ENCODE measurements around the gene DYSF.

The DYSF gene

GRCh38 chr2:71474116-71474743, 20.9 kb downstream of the DYSF start:
- Histone ChIP-seq H3K4me1 (ENCODE audit: insufficient read depth, low read length, poor library complexity, severe bottlenecking) (no peaks in the 10 kb centered on the region), H3K27me3 (ENCODE audit: insufficient read depth, low read length, poor library complexity, severe bottlenecking) (no peaks in the 10 kb centered on the region), H3K36me3 (ENCODE audit: insufficient read depth, low read length) (no peaks in the 10 kb centered on the region), H4K20me1 (ENCODE audit: insufficient read depth, low read length, poor library complexity, severe bottlenecking) (no peaks in the 10 kb centered on the region), H3F3A (ENCODE audit: low read depth) (no peaks in the 10 kb centered on the region), H3K79me2 (ENCODE audit: insufficient read depth, low read length) (no peaks in the 10 kb centered on the region), H3K9me3 (ENCODE audit: insufficient read depth, low read depth, low read length) (no peaks in the 10 kb centered on the region), H3K4me3 (ENCODE audit: low read length, poor library complexity, severe bottlenecking) (no peak overlapping the region), H2AFZ (ENCODE audit: low read length) (no peak overlapping the region), H3K9ac (ENCODE audit: low read depth, low read length, poor library complexity, severe bottlenecking) (no peak overlapping the region), H3K9me2 (replicated peaks; ENCODE audit: low read depth, low read length) (no peaks in the 10 kb centered on the region), H3K4me2 (ENCODE audit: low read depth, low read length, poor library complexity, severe bottlenecking) (no peak overlapping the region)
- TF ChIP-seq CTCF (conservative IDR thresholded peaks at IDR 0.05; ENCODE audit: low read length) (no peak), EZH2phosphoT487 (IDR thresholded peaks at IDR 0.05; ENCODE audit: borderline replicate concordance) (no peak)

- H3K4me2 ChIP-seq (ENCODE audit: low read depth, low read length, poor library complexity, severe bottlenecking) = no peak overlapping the region
- no peak overlapping the region for H3K4me3 ChIP-seq (ENCODE audit: low read length, poor library complexity, severe bottlenecking)
Observed at GRCh38 chr2:71474744-71475397, 21.5 kb downstream of the DYSF start.

GRCh38 chr2:71476495-71476894, 23.1 kb downstream of the DYSF start:
- Histone ChIP-seq H3K9ac (ENCODE audit: low read depth, low read length, poor library complexity, severe bottlenecking) (no peak overlapping the region), H3K79me2 (ENCODE audit: insufficient read depth, low read length) (no peaks in the 10 kb centered on the region), H4K20me1 (ENCODE audit: insufficient read depth, low read length, poor library complexity, severe bottlenecking) (no peaks in the 10 kb centered on the region), H3K27me3 (ENCODE audit: insufficient read depth, low read length, poor library complexity, severe bottlenecking) (no peaks in the 10 kb centered on the region), H3K9me3 (ENCODE audit: insufficient read depth, low read depth, low read length) (no peaks in the 10 kb centered on the region), H3K4me1 (ENCODE audit: insufficient read depth, low read length, poor library complexity, severe bottlenecking) (no peaks in the 10 kb centered on the region), H3K4me2 (ENCODE audit: low read depth, low read length, poor library complexity, severe bottlenecking) (no peak overlapping the region), H3K9me2 (replicated peaks; ENCODE audit: low read depth, low read length) (no peaks in the 10 kb centered on the region), H2AFZ (ENCODE audit: low read length) (no peak overlapping the region), H3K36me3 (ENCODE audit: insufficient read depth, low read length) (no peaks in the 10 kb centered on the region), H3F3A (ENCODE audit: low read depth) (no peaks in the 10 kb centered on the region), H3K4me3 (ENCODE audit: low read length, poor library complexity, severe bottlenecking) (no peak overlapping the region)
- TF ChIP-seq CTCF (conservative IDR thresholded peaks at IDR 0.05; ENCODE audit: low read length) (no peak), EZH2phosphoT487 (IDR thresholded peaks at IDR 0.05; ENCODE audit: borderline replicate concordance) (no peak)

More at GRCh38 chr2:71474744-71475397, 21.5 kb downstream of the DYSF start:
- no peaks in the 10 kb centered on the region for H3K9me3 ChIP-seq (ENCODE audit: insufficient read depth, low read depth, low read length)
- H3K9me2 ChIP-seq (replicated peaks; ENCODE audit: low read depth, low read length) = no peaks in the 10 kb centered on the region
- no peaks in the 10 kb centered on the region for H3F3A ChIP-seq (ENCODE audit: low read depth)
- H3K4me1 ChIP-seq (ENCODE audit: insufficient read depth, low read length, poor library complexity, severe bottlenecking) = no peaks in the 10 kb centered on the region
- no peak overlapping the region for H3K9ac ChIP-seq (ENCODE audit: low read depth, low read length, poor library complexity, severe bottlenecking)
- no peak for TF ChIP-seq CTCF (conservative IDR thresholded peaks at IDR 0.05; ENCODE audit: low read length)
- no peak for TF ChIP-seq EZH2phosphoT487 (IDR thresholded peaks at IDR 0.05; ENCODE audit: borderline replicate concordance)
- H4K20me1 ChIP-seq (ENCODE audit: insufficient read depth, low read length, poor library complexity, severe bottlenecking) = no peaks in the 10 kb centered on the region
- no peaks in the 10 kb centered on the region for H3K79me2 ChIP-seq (ENCODE audit: insufficient read depth, low read length)
- no peaks in the 10 kb centered on the region for H3K36me3 ChIP-seq (ENCODE audit: insufficient read depth, low read length)
- H3K27me3 ChIP-seq (ENCODE audit: insufficient read depth, low read length, poor library complexity, severe bottlenecking) = no peaks in the 10 kb centered on the region
- H2AFZ ChIP-seq (ENCODE audit: low read length) = no peak overlapping the region
